HepG2 (cell line): ENCODE results near the gene RBCK1. TPM values are rescaled to one million over a fixed set of nuclear protein-coding genes. Genes with fewer than 3 reads are reported as not detected.

Experiments
- ARID4A ChIP-seq: sonication (generic); formaldehyde crosslinking; IDR thresholded peaks from 2 replicates; pipeline ENCODE4 v1.5.0; 2020; ENCODE audit warnings: mild to moderate bottlenecking, missing genetic modification reagents, borderline replicate concordance
- FOXP4 ChIP-seq: sonication (generic); formaldehyde crosslinking; IDR thresholded peaks from 2 replicates; pipeline ENCODE4 v1.4.0; 2020; ENCODE audit warnings: missing genetic modification reagents
- HIVEP1 ChIP-seq: sonication (generic); formaldehyde crosslinking; IDR thresholded peaks from 2 replicates; pipeline ENCODE4 v1.4.0; 2020; ENCODE audit warnings: mild to moderate bottlenecking, missing genetic modification reagents
- NFE2L2 ChIP-seq: fragments of 150-350 bp; IDR thresholded peaks from 2 replicates; pipeline ENCODE4 v1.6.1; 2014; ENCODE audit warnings: low read length
- PAXIP1 ChIP-seq: sonication (generic); formaldehyde crosslinking; conservative IDR thresholded peaks from 2 replicates; pipeline ENCODE4 v1.4.0; 2020; ENCODE audit warnings: mild to moderate bottlenecking, missing genetic modification reagents, moderate library complexity
- STAT6 ChIP-seq: sonication (generic); formaldehyde crosslinking; IDR thresholded peaks from 2 replicates; pipeline ENCODE4 v1.4.0; 2020; ENCODE audit warnings: missing genetic modification reagents, mild to moderate bottlenecking, borderline replicate concordance
- ZKSCAN5 ChIP-seq: sonication (generic); formaldehyde crosslinking; IDR thresholded peaks from 2 replicates; pipeline ENCODE4 v1.5.1; 2020; ENCODE audit warnings: mild to moderate bottlenecking, missing genetic modification reagents
- ZNF788 ChIP-seq: sonication (generic); formaldehyde crosslinking; IDR thresholded peaks from 2 replicates; pipeline ENCODE4 v1.5.0; 2020; ENCODE audit warnings: mild to moderate bottlenecking, missing genetic modification reagents, borderline replicate concordance
- polyA plus RNA-seq, 8 experiments: library from polyadenylated mRNA; depleted of rRNA in 3 of 8; stranded (reverse) in 7 of 8; unstranded in 1 of 8; fragments of >200 nt; fragmentation: Illumina TruSeq in 4 of 8; extraction: Trizol in 4 of 8; gene quantifications; 2 replicates each; pipeline versions ENCODE4 v1.2.1 to v1.2.3, GENCODE V29; 2011 to 2016; ENCODE audit warnings: low read depth in 4 of 8, missing spikeins in 1 of 8, mixed read lengths in 1 of 8; ENCODE audit not compliant: insufficient read depth in 1 of 8
- total RNA-seq, 5 experiments: library from RNA; depleted of rRNA; stranded (reverse); fragments of >200 nt; fragmentation: Illumina TruSeq; extraction: Trizol; gene quantifications; 2 replicates each; pipeline ENCODE4 v1.2.3, GENCODE V29; 2016; ENCODE audit warnings: low read depth in 1 of 5

Gene RBCK1
- total and polyA plus RNA-seq, 2 of the 13 experiments (the other 11 are each of a cell fraction or from before 2014, with no cell fraction given), result 149 to 215 TPM

- peak; percentile 99 for TF ChIP-seq STAT6 (CRISPR knock-in tag)
- peak; percentile 56; the same call in 1 of the 2 replicates for TF ChIP-seq ZKSCAN5 (CRISPR knock-in tag)
- TF ChIP-seq ARID4A, result peak; percentile 94
- peak; percentile 91 for TF ChIP-seq HIVEP1 (CRISPR knock-in tag)
- TF ChIP-seq PAXIP1, result peak; percentile 96
- TF ChIP-seq FOXP4 (CRISPR knock-in tag), result peak; percentile 95
- TF ChIP-seq ZNF788, result peak; percentile 100
- TF ChIP-seq NFE2L2, result peak; percentile 86; the same call in 1 of the 2 replicates
Observed at GRCh38 chr20:371755-372542, 36.1 kb upstream of the RBCK1 start (continued).
